GM12878 (cell line): Measurements from ENCODE around the gene FGD4. TPM values are rescaled to one million over a fixed set of nuclear protein-coding genes. Genes with fewer than 3 reads are reported as not detected.

Source experiments
- ATAC-seq: fragments of 200-7000 bp; cut with Tn5 transposase; 3 replicates; pipeline ENCODE4 v1.9.1; 2020; ENCODE audit warnings: mild to moderate bottlenecking, moderate library complexity
- BruUV-seq: library from RNA; stranded (reverse); fragments of 400-500 nt; replicated peaks from 2 replicates; lab custom pipeline; 2021; lab: Mats Ljungman, UMichigan
- CTCF ChIA-PET: fragments of 300-600 bp; sonication (Branson Sonifier 250); formaldehyde crosslinking; extraction: SDS; loops from one replicate; lab custom pipeline; 2021; ENCODE audit warnings: inconsistent platforms; lab: Yijun Ruan, JAX
- POLR2A ChIA-PET: fragments of 350-600 bp; formaldehyde crosslinking; extraction: SDS; loops from one replicate; lab custom pipeline; 2021; ENCODE audit warnings: inconsistent platforms; lab: Charles Lee
- RAD21 ChIA-PET: fragments of 300-600 bp; sonication (Branson Sonifier 250); formaldehyde crosslinking; loops from one replicate; lab custom pipeline; 2023; ENCODE audit warnings: antibody characterized with exemption; ENCODE audit not compliant: unreplicated experiment; lab: Charles Lee
- SMC1A ChIA-PET: fragments of 300-600 bp; sonication (Branson Sonifier 250); formaldehyde crosslinking; loops from one replicate; lab custom pipeline; 2023; ENCODE audit not compliant: unreplicated experiment, uncharacterized antibody; lab: Charles Lee
- DNase-seq: peaks from one replicate; pipeline ENCODE4 v3.0.0-alpha.2; 2011; ENCODE audit warnings: low read depth, low spot score
- FAIRE-seq: peaks from 3 replicates; lab custom pipeline; 2011; peaks lifted over from hg19 to GRCh38; lab: Jason Lieb, UNC
- H2AFZ ChIP-seq: 2 replicates; pipeline ENCODE4 v1.6.0; 2011; ENCODE audit warnings: low read depth, low read length, control low read depth; ENCODE audit not compliant: control insufficient read depth
- H3K27ac ChIP-seq: 2 replicates; pipeline ENCODE4 v1.5.1; 2011; ENCODE audit warnings: control low read depth; ENCODE audit not compliant: control insufficient read depth, insufficient read depth
- H3K27me3 ChIP-seq, 2 experiments: replicated peaks in 1 of 2; 2 replicates each; pipeline versions ENCODE4 v1.6.0 to v1.6.1; 2011; ENCODE audit warnings: low read length in 1 of 2; ENCODE audit not compliant: control insufficient read depth in 2 of 2, insufficient read depth in 2 of 2
- H3K36me3 ChIP-seq, 2 experiments: 2 replicates each; pipeline ENCODE4 v1.5.1; 2011; ENCODE audit warnings: low read length in 1 of 2; ENCODE audit not compliant: control insufficient read depth in 2 of 2, insufficient read depth in 2 of 2
- H3K4me1 ChIP-seq: 2 replicates; pipeline ENCODE4 v1.6.1; 2011; ENCODE audit warnings: mild to moderate bottlenecking, low read length, moderate library complexity, mixed read lengths; ENCODE audit not compliant: control insufficient read depth, insufficient read depth
- H3K4me2 ChIP-seq: 2 replicates; pipeline ENCODE4 v1.6.0; 2011; ENCODE audit warnings: control low read depth; ENCODE audit not compliant: control insufficient read depth, insufficient read depth
- H3K4me3 ChIP-seq: fragments of 200-600 bp; sonication (generic); 2 replicates; pipeline ENCODE4 v1.5.1; 2016
- H3K79me2 ChIP-seq: 2 replicates; pipeline ENCODE4 v1.6.0; 2011; ENCODE audit warnings: low read length; ENCODE audit not compliant: control insufficient read depth, insufficient read depth
- H3K9ac ChIP-seq: 2 replicates; pipeline ENCODE4 v1.8.0; 2011; ENCODE audit warnings: low read length, control low read depth, mixed read lengths; ENCODE audit not compliant: control insufficient read depth, insufficient read depth
- H3K9me3 ChIP-seq: replicated peaks from 3 replicates; pipeline ENCODE4 v1.5.1; 2011; ENCODE audit warnings: mild to moderate bottlenecking, low read length; ENCODE audit not compliant: control insufficient read depth, insufficient read depth
- H4K20me1 ChIP-seq: 2 replicates; pipeline ENCODE4 v1.6.0; 2011; ENCODE audit not compliant: control insufficient read depth, insufficient read depth
- ATF2 ChIP-seq: IDR thresholded peaks from 2 replicates; pipeline ENCODE4 v1.6.1; 2012; ENCODE audit warnings: low read length, inconsistent platforms
- E2F8 ChIP-seq: fragments of 450-650 bp; IDR thresholded peaks from 2 replicates; pipeline ENCODE4 v1.6.1; 2018; ENCODE audit warnings: mild to moderate bottlenecking, low read depth, moderate library complexity; ENCODE audit not compliant: partially characterized antibody
- ELK1 ChIP-seq: IDR thresholded peaks from 2 replicates; pipeline ENCODE4 v1.6.1; 2012; ENCODE audit warnings: low read depth, low read length, improper control_type of control experiment
- FOS ChIP-seq: IDR thresholded peaks from 3 replicates; pipeline ENCODE4 v1.6.1; 2011; ENCODE audit warnings: borderline replicate concordance; ENCODE audit not compliant: insufficient read length; ENCODE audit errors: extremely low read depth
- FOXM1 ChIP-seq: IDR thresholded peaks from 2 replicates; pipeline ENCODE4 v1.6.1; 2012; ENCODE audit warnings: low read depth, mild to moderate bottlenecking, inconsistent platforms, low read length, moderate library complexity
- MTA3 ChIP-seq: IDR thresholded peaks from 2 replicates; pipeline ENCODE4 v1.6.1; 2012; ENCODE audit warnings: low read length, inconsistent platforms, borderline replicate concordance
- MYB ChIP-seq: fragments of 150-350 bp; IDR thresholded peaks from 2 replicates; pipeline ENCODE4 v1.6.1; 2014; ENCODE audit warnings: mild to moderate bottlenecking, low read depth, low read length, borderline replicate concordance
- POLR2A ChIP-seq: IDR thresholded peaks from 2 replicates; pipeline ENCODE4 v1.6.1; 2011; ENCODE audit warnings: low read depth, mild to moderate bottlenecking, low read length
- POLR2AphosphoS5 ChIP-seq: IDR thresholded peaks from 2 replicates; pipeline ENCODE4 v1.6.1; 2011; ENCODE audit warnings: mild to moderate bottlenecking, low read length, inconsistent platforms
- SMAD1 ChIP-seq: fragments of 450-650 bp; IDR thresholded peaks from 2 replicates; pipeline ENCODE4 v1.6.1; 2018; ENCODE audit warnings: mild to moderate bottlenecking, low read depth; ENCODE audit not compliant: partially characterized antibody
- SPI1 ChIP-seq: IDR thresholded peaks from 2 replicates; pipeline ENCODE4 v1.6.1; 2011; ENCODE audit warnings: low read depth, mild to moderate bottlenecking, low read length, moderate library complexity, borderline replicate concordance; ENCODE audit not compliant: insufficient read depth
- TCF7 ChIP-seq: IDR thresholded peaks from 2 replicates; pipeline ENCODE4 v1.6.1; 2014; ENCODE audit warnings: antibody characterized with exemption, borderline replicate concordance
- USF2 ChIP-seq: IDR thresholded peaks from 2 replicates; pipeline ENCODE4 v1.6.1; 2011; ENCODE audit warnings: low read depth, low read length, improper control_type of control experiment, borderline replicate concordance
- ZBED1 ChIP-seq: IDR thresholded peaks from 2 replicates; pipeline ENCODE4 v1.6.1; 2016; ENCODE audit warnings: borderline replicate concordance
- ZBTB33 ChIP-seq: fragments of 450-650 bp; IDR thresholded peaks from 2 replicates; pipeline ENCODE4 v1.6.1; 2017; ENCODE audit warnings: mild to moderate bottlenecking
- WGBS: methylation state at CpG from one replicate; pipeline ENCODE4 v1.1.6; 2016; ENCODE audit warnings: low lambda C conversion rate; ENCODE audit not compliant: insufficient replicate concordance, insufficient coverage; ENCODE audit errors: missing lambda C conversion rate; 5-methylcytosine and 5-hydroxymethylcytosine counted together
- in situ Hi-C: fragments of 300-500 bp; cut with MboI; formaldehyde crosslinking; loops from 9 replicates; pipeline ENCODE4 v1.14.3; 2018; ENCODE audit warnings: mixed read lengths
- intact Hi-C: fragments of 100-400 bp; cut with micrococcal nuclease; formaldehyde crosslinking; loops from one replicate; pipeline ENCODE4 v1.14.2; 2022; ENCODE audit not compliant: unreplicated experiment
- polyA plus RNA-seq, 11 experiments: library from polyadenylated mRNA; depleted of rRNA in 4 of 11; unstranded in 6 of 11; stranded (reverse) in 5 of 11; fragments of >200 nt; fragmentation: Nextera tagmentation in 4 of 11; fragmentation: Illumina TruSeq in 1 of 11; extraction: Ambion mirVana in 4 of 11; extraction: Trizol in 1 of 11; gene quantifications; 1 replicate in 1 of 11; 2 replicates in 10 of 11; pipeline versions ENCODE4 v1.2.1 to v1.2.3, GENCODE V29; 2011 to 2016; ENCODE audit warnings: inconsistent platforms in 2 of 11, missing spikeins in 2 of 11, low read depth in 1 of 11
- total RNA-seq, 4 experiments: library from RNA; depleted of rRNA in 3 of 4; stranded (reverse); fragments of >200 nt in 3 of 4; fragmentation: Illumina TruSeq in 1 of 4; extraction: Trizol in 1 of 4; gene quantifications; 2 replicates each; pipeline versions ENCODE4 v1.2.1 to v1.2.3, GENCODE V29; 2013 to 2021

The FGD4 gene
- total and polyA plus RNA-seq, 10 of the 15 experiments (the other 5 are each of a cell fraction or from before 2014, with no cell fraction given): 0.01 to 0.18 (median 0.08) TPM; not detected in 3

- Histone ChIP-seq H4K20me1 (no peaks in the 10 kb centered on the region), H3K79me2 (no peaks in the 10 kb centered on the region), H3K9me3 (no peaks in the 10 kb centered on the region), H3K27me3 (no peaks in the 10 kb centered on the region), H3K4me2 (0 out of 2 replicates have a peak overlapping the region, but pooled peaks have one; percentile 13), H3K9ac (no peak overlapping the region; the same call in 1 of the 2 replicates), H2AFZ (peak overlapping the region; percentile 17), H3K36me3 (no peaks in the 10 kb centered on the region), H3K4me1 (peaks cover 15% of the 10 kb centered on the region), H3K4me3 (0 out of 2 replicates have a peak overlapping the region, but pooled peaks have one; percentile 4), H3K27ac (peak overlapping the region; percentile 31; the same call in 1 of the 2 replicates)
- FAIRE-seq (no peak), DNase-seq (no peak), ATAC-seq (no peak; the same call in 2 of the 3 replicates)
- intact Hi-C loops (no loop called here), in situ Hi-C loops (no loop called here)
- ChIA-PET RAD21 (no interaction called here), POLR2A (no interaction called here), CTCF (no interaction called here), SMC1A (interaction anchor here (1.0 kb wide), 1 partner anchor 27 kb away, joined by 3 read pairs; no protein-coding TSS in a partner anchor)
- no TSS peak for BruUV-seq
- WGBS: 0% methylated on average over 3 of the region's 3 CpGs
- TF ChIP-seq SPI1 (no peak), SMAD1 (no peak), ELK1 (no peak), MYB (no peak), MTA3 (no peak), FOXM1 (no peak), FOS (no peak), USF2 (no peak), E2F8 (no peak), POLR2AphosphoS5 (no peak), POLR2A (no peak), ZBED1 (no peak), TCF7 (no peak), ATF2 (no peak), ZBTB33 (no peak)
These were observed 160.1 kb downstream of the FGD4 start for GRCh38 chr12:32559434-32559833.
